IMR-90 (cell line): ENCODE measurements around the gene KRTAP12-3. TPM values are rescaled to one million over a fixed set of nuclear protein-coding genes. Genes with fewer than 3 reads are reported as not detected.

Source experiments
- ATAC-seq: fragments of 200-7000 bp; cut with Tn5 transposase; 2 replicates; pipeline ENCODE4 v1.9.1; 2020; ENCODE audit warnings: low read depth, mild to moderate bottlenecking, moderate library complexity
- BruUV-seq: library from RNA; stranded (reverse); fragments of 400-500 nt; replicated peaks from 2 replicates; lab custom pipeline; 2021; lab: Mats Ljungman, UMichigan
- CTCF ChIA-PET: fragments of 300-600 bp; formaldehyde crosslinking; extraction: SDS; loops from one replicate; lab custom pipeline; 2021; ENCODE audit warnings: antibody characterized with exemption; lab: Yijun Ruan, JAX
- POLR2A ChIA-PET: fragments of 300-600 bp; sonication (Branson Sonifier 250); formaldehyde crosslinking; loops from one replicate; lab custom pipeline; 2022; ENCODE audit warnings: antibody characterized with exemption; ENCODE audit not compliant: unreplicated experiment; lab: Charles Lee
- DNase-seq: peaks from one replicate; pipeline ENCODE4 v3.0.0; 2013
- H2AFZ ChIP-seq: replicated peaks from 2 replicates; pipeline ENCODE3; 2013; ENCODE audit warnings: low read length, mild to moderate bottlenecking; ENCODE audit not compliant: poor library complexity
- H2AK5ac ChIP-seq: 2 replicates; pipeline ENCODE4 v1.6.1; 2013; ENCODE audit warnings: low read depth, low read length, inconsistent platforms
- H2AK9ac ChIP-seq: replicated peaks from 2 replicates; pipeline ENCODE3; 2013; ENCODE audit warnings: mild to moderate bottlenecking, low read depth, low read length, moderate library complexity; ENCODE audit not compliant: poor library complexity
- H2BK120ac ChIP-seq: 2 replicates; pipeline ENCODE4 v1.6.1; 2013; ENCODE audit warnings: low read depth, low read length, inconsistent platforms
- H2BK15ac ChIP-seq: 3 replicates; pipeline ENCODE4 v1.6.1; 2013; ENCODE audit warnings: low read depth, low read length, inconsistent platforms
- H2BK20ac ChIP-seq: 2 replicates; pipeline ENCODE4 v1.6.1; 2013; ENCODE audit warnings: low read depth, mild to moderate bottlenecking, inconsistent platforms, low read length, moderate library complexity
- H2BK5ac ChIP-seq: 2 replicates; pipeline ENCODE4 v1.6.1; 2013; ENCODE audit warnings: mild to moderate bottlenecking, low read depth, low read length, inconsistent platforms; ENCODE audit not compliant: poor library complexity, severe bottlenecking
- H3K14ac ChIP-seq: replicated peaks from 2 replicates; pipeline ENCODE4 v1.6.1; 2013; ENCODE audit warnings: low read depth, low read length, inconsistent platforms
- H3K18ac ChIP-seq: 2 replicates; pipeline ENCODE4 v1.6.1; 2013; ENCODE audit warnings: low read depth, low read length, control low read depth
- H3K23ac ChIP-seq: 2 replicates; pipeline ENCODE4 v1.6.1; 2013; ENCODE audit warnings: low read depth, low read length, inconsistent platforms
- H3K27ac ChIP-seq: 2 replicates; pipeline ENCODE4 v1.5.1; 2013; ENCODE audit warnings: mild to moderate bottlenecking, control low read depth, low read length; ENCODE audit not compliant: insufficient read depth
- H3K27me3 ChIP-seq: 2 replicates; pipeline ENCODE4 v1.6.1; 2013; ENCODE audit warnings: low read length; ENCODE audit not compliant: control insufficient read depth, insufficient read depth
- H3K36me3 ChIP-seq: 2 replicates; pipeline ENCODE4 v1.6.1; 2013; ENCODE audit warnings: low read length, mixed read lengths; ENCODE audit not compliant: control insufficient read depth, insufficient read depth
- H3K4ac ChIP-seq: 2 replicates; pipeline ENCODE4 v1.6.1; 2013; ENCODE audit warnings: low read depth, low read length, inconsistent platforms
- H3K4me1 ChIP-seq: 2 replicates; pipeline ENCODE4 v1.6.1; 2013; ENCODE audit warnings: low read length, mixed read lengths; ENCODE audit not compliant: control insufficient read depth, insufficient read depth
- H3K4me2 ChIP-seq: 2 replicates; pipeline ENCODE4 v1.6.1; 2013; ENCODE audit warnings: low read depth, mild to moderate bottlenecking, control low read depth, low read length, moderate library complexity
- H3K4me3 ChIP-seq: 2 replicates; pipeline ENCODE4 v1.5.1; 2013; ENCODE audit warnings: low read depth, mild to moderate bottlenecking, control low read depth, low read length, moderate library complexity; ENCODE audit not compliant: insufficient read depth
- H3K56ac ChIP-seq: 2 replicates; pipeline ENCODE4 v1.6.1; 2013; ENCODE audit warnings: low read length, inconsistent platforms; ENCODE audit not compliant: insufficient read depth; ENCODE audit errors: extremely low read depth
- H3K79me1 ChIP-seq, 2 experiments: 2 replicates each; pipeline ENCODE4 v1.6.1; 2013; ENCODE audit warnings: low read length in 2 of 2, inconsistent platforms in 1 of 2, low read depth in 1 of 2
- H3K9ac ChIP-seq: 2 replicates; pipeline ENCODE4 v1.6.1; 2013; ENCODE audit warnings: low read depth, low read length, control low read depth
- H3K9me1 ChIP-seq: 2 replicates; pipeline ENCODE4 v1.6.1; 2013; ENCODE audit warnings: low read length, inconsistent platforms; ENCODE audit not compliant: insufficient read depth
- H3K9me3 ChIP-seq: 2 replicates; pipeline ENCODE4 v1.6.1; 2013; ENCODE audit warnings: low read length; ENCODE audit not compliant: control insufficient read depth, insufficient read depth
- H4K20me1 ChIP-seq: 2 replicates; pipeline ENCODE4 v1.6.1; 2013; ENCODE audit warnings: low read length, inconsistent platforms; ENCODE audit not compliant: insufficient read depth
- H4K5ac ChIP-seq: 2 replicates; pipeline ENCODE4 v1.6.1; 2013; ENCODE audit warnings: mild to moderate bottlenecking, low read depth, low read length, control low read depth
- H4K8ac ChIP-seq, 2 experiments: 2 replicates each; pipeline ENCODE4 v1.6.1; 2013; ENCODE audit warnings: low read depth in 2 of 2, low read length in 2 of 2, control low read depth in 1 of 2, inconsistent platforms in 1 of 2
- H4K91ac ChIP-seq: 2 replicates; pipeline ENCODE4 v1.6.1; 2013; ENCODE audit warnings: low read depth, low read length, inconsistent platforms; ENCODE audit not compliant: insufficient read depth
- CEBPB ChIP-seq: IDR thresholded peaks from 2 replicates; pipeline ENCODE4 v1.6.1; 2012; ENCODE audit warnings: low read depth, low read length, improper control_type of control experiment
- CTCF ChIP-seq: conservative IDR thresholded peaks from 2 replicates; pipeline ENCODE4 v1.5.1; 2012; ENCODE audit warnings: mild to moderate bottlenecking, low read depth, low read length, improper control_type of control experiment
- ELK1 ChIP-seq: fragments of 150-350 bp; IDR thresholded peaks from 2 replicates; pipeline ENCODE4 v1.6.1; 2016; ENCODE audit warnings: low read depth, mild to moderate bottlenecking, low read length, moderate library complexity, borderline replicate concordance
- FOS ChIP-seq: fragments of 150-350 bp; IDR thresholded peaks from 2 replicates; pipeline ENCODE4 v1.6.1; 2016; ENCODE audit warnings: low read depth, low read length
- MAFK ChIP-seq: IDR thresholded peaks from 2 replicates; pipeline ENCODE4 v1.6.1; 2012; ENCODE audit warnings: low read depth, low read length, improper control_type of control experiment
- MXI1 ChIP-seq: IDR thresholded peaks from 2 replicates; pipeline ENCODE4 v1.6.1; 2012; ENCODE audit warnings: low read depth, mild to moderate bottlenecking, low read length, moderate library complexity, borderline replicate concordance
- NFE2L2 ChIP-seq: fragments of 150-350 bp; IDR thresholded peaks from 2 replicates; pipeline ENCODE4 v1.6.1; 2016; ENCODE audit warnings: low read depth, mild to moderate bottlenecking, low read length
- POLR2A ChIP-seq: IDR thresholded peaks from 2 replicates; pipeline ENCODE4 v1.6.1; 2012; ENCODE audit warnings: mild to moderate bottlenecking, low read depth, low read length
- RAD21 ChIP-seq: IDR thresholded peaks from 2 replicates; pipeline ENCODE4 v1.6.1; 2012; ENCODE audit warnings: low read length, improper control_type of control experiment
- SMC3 ChIP-seq: fragments of 150-350 bp; IDR thresholded peaks from 2 replicates; pipeline ENCODE4 v1.6.1; 2016; ENCODE audit warnings: low read depth, mild to moderate bottlenecking, antibody characterized with exemption, low read length, moderate library complexity
- USF2 ChIP-seq: fragments of 150-350 bp; IDR thresholded peaks from 2 replicates; pipeline ENCODE4 v1.6.1; 2017; ENCODE audit warnings: mild to moderate bottlenecking, antibody characterized with exemption, low read length, low read depth
- WGBS, 2 experiments: methylation state at CpG; one replicate each; pipeline versions ENCODE4 v1.1.5 to v1.1.7; 2013; ENCODE audit warnings: missing lambda C conversion rate in 2 of 2; ENCODE audit not compliant: insufficient read length in 1 of 2; ENCODE audit errors: extremely low coverage in 2 of 2; 5-methylcytosine and 5-hydroxymethylcytosine counted together
- dilution Hi-C: fragments of 300-500 bp; cut with HindIII; formaldehyde crosslinking; loops from one replicate; pipeline ENCODE4 v1.14.3; 2018; ENCODE audit warnings: low sequenced_read_pairs; ENCODE audit not compliant: unreplicated experiment
- in situ Hi-C: fragments of 300-500 bp; cut with MboI; formaldehyde crosslinking; loops from 3 replicates; pipeline ENCODE4 v1.14.3; 2019; ENCODE audit warnings: low sequenced_read_pairs, inconsistent platforms, mixed read lengths
- intact Hi-C: fragments of 100-400 bp; cut with micrococcal nuclease; formaldehyde crosslinking; loops from 2 replicates; pipeline ENCODE4 v1.10.0; 2022
- polyA plus RNA-seq, 3 experiments: library from polyadenylated mRNA; depleted of rRNA; stranded (reverse); fragments of >200 nt; gene quantifications; 2 replicates each; pipeline ENCODE4 v1.2.3, GENCODE V29; 2012; ENCODE audit warnings: low replicate concordance in 1 of 3
- total RNA-seq: library from RNA; depleted of rRNA; stranded (reverse); fragments of >200 nt; gene quantifications from 2 replicates; pipeline ENCODE4 v1.2.3, GENCODE V29; 2012

KRTAP12-3 gene
- total and polyA plus RNA-seq, 2 of the 4 experiments (the other 2 are of a cell fraction): not detected

GRCh38 chr21:44614961-44615391 lies 42.8 kb upstream of the KRTAP12-3 start:
- ATAC-seq (no peak), DNase-seq (no peak)
- H3K27ac ChIP-seq: no peak overlapping the region
- H2BK120ac ChIP-seq: no peak overlapping the region
- no peaks in the 10 kb centered on the region for H3K36me3 ChIP-seq
- BruUV-seq: no TSS peak
- no peak overlapping the region for H2AFZ ChIP-seq
- intact Hi-C loops: no loop called here
- H2BK20ac ChIP-seq: no peak overlapping the region
- no peak overlapping the region for H3K14ac ChIP-seq
- H4K5ac ChIP-seq: no peak overlapping the region
- no peak overlapping the region for H2BK15ac ChIP-seq
- no peak overlapping the region for H3K56ac ChIP-seq
- no peaks in the 10 kb centered on the region for H3K4me1 ChIP-seq
- H3K79me1 ChIP-seq: no peaks in the 10 kb centered on the region
- dilution Hi-C loops: no loop called here
- ChIA-PET POLR2A (no interaction called here), CTCF (no interaction called here)
- H2BK5ac ChIP-seq: no peak overlapping the region
- H3K9me3 ChIP-seq: peaks cover 13% of the 10 kb centered on the region
- no peak overlapping the region for H2AK5ac ChIP-seq
- H2AK9ac ChIP-seq: no peak overlapping the region
- H3K23ac ChIP-seq: no peak overlapping the region
- no peak overlapping the region for H3K18ac ChIP-seq
- H3K9ac ChIP-seq: no peak overlapping the region
- no peaks in the 10 kb centered on the region for H3K9me1 ChIP-seq
- TF ChIP-seq CTCF (no peak), SMC3 (no peak), ELK1 (no peak), FOS (no peak), POLR2A (no peak), RAD21 (no peak), NFE2L2 (no peak), MAFK (no peak), CEBPB (no peak), MXI1 (no peak), USF2 (no peak)
- WGBS, 2 experiments: 84% methylated on average over 15 of the region's 28 CpGs; no CpG with 5 or more reads in 1 of the 2 experiments
- H4K91ac ChIP-seq: no peak overlapping the region
- in situ Hi-C loops: no loop called here
- peaks cover 3% of the 10 kb centered on the region; the same call in 1 of the 2 replicates for H3K27me3 ChIP-seq
- H3K4me2 ChIP-seq: no peak overlapping the region
- H3K4ac ChIP-seq: no peak overlapping the region
- H3K4me3 ChIP-seq: no peak overlapping the region
- H4K20me1 ChIP-seq: no peaks in the 10 kb centered on the region
- H4K8ac ChIP-seq: no peak overlapping the region
